Measurements from ENCODE around the gene VILL.
"Not testable (repeated sequence)": the region's sequence is repeated elsewhere in the genome, so short reads cannot be mapped to it uniquely, and the experiment has no call there.

GRCh38 chr3:38034335-38034734 lies 43.7 kb downstream of the VILL start:
- TF ChIP-seq CTCF (conservative IDR thresholded peaks at IDR 0.05; ENCODE audit: low read depth, low read length); EZH2 (IDR thresholded peaks at IDR 0.05; ENCODE audit: borderline replicate concordance, low read depth, low read length, poor library complexity, severe bottlenecking): not testable (repeated sequence)
